HG03097 (cell line): ENCODE results near the gene PLIN4.

ENCODE experiments used
- ATAC-seq: cut with Tn5 transposase; IDR thresholded peaks from one replicate; pipeline ENCODE4 v1.9.1; 2021; ENCODE audit not compliant: unreplicated experiment, low FRiP score

The PLIN4 gene

GRCh38 chr19:4457654-4458395 lies 60.5 kb downstream of the PLIN4 start, which contains the start of gene UBXN6:
UBXN6 (minus strand) TSS chr19:4457794; CDS start chr19:4457697, 97 bp downstream.
- ATAC-seq = peak; percentile 89

- no peak for ATAC-seq
Measured at GRCh38 chr19:4456843-4457653, 61.2 kb downstream of the PLIN4 start.

- ATAC-seq = no peak
Measured at GRCh38 chr19:4456476-4456842, 61.8 kb downstream of the PLIN4 start.

DNA sequence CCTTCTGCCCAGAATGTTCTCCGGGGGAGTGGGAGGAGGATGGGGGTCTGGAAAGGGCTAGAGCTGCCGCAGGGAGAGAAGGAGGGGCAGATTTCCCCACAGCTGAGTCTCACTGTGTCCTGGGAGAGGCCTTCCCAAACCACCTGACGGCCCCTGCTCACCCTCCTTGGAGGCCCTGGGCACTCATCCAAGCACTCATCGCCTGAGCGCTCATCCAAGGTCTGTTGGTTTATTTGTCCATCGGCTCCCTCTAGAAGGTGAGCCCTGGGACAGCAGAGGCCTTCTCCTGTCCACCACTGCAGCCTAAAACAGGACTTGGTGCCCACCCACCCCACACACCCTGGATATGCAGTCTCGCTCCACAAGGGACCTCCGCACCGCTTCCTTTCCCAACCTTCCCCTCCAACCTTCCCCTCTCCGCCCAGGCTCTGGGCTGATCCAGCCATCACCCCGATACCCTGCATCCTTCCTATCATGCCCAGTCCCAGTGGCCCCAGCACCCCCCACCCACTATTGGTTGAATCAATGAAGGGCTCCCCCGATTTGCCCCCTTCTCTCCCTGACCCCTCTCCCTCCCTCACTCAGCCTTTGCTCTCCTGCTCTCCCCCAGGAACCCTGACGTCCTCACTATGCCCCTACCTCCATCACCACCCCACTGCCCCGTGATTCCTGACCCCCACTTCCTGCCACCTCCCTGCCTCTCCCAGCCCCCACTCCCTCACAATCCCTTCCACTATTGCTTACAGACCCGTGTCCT lies 62.4 kb downstream of the PLIN4 start:
- ATAC-seq = no peak

- ATAC-seq = no peak
Measured at GRCh38 chr19:4454747-4455718, 63.3 kb downstream of the PLIN4 start.

DNA sequence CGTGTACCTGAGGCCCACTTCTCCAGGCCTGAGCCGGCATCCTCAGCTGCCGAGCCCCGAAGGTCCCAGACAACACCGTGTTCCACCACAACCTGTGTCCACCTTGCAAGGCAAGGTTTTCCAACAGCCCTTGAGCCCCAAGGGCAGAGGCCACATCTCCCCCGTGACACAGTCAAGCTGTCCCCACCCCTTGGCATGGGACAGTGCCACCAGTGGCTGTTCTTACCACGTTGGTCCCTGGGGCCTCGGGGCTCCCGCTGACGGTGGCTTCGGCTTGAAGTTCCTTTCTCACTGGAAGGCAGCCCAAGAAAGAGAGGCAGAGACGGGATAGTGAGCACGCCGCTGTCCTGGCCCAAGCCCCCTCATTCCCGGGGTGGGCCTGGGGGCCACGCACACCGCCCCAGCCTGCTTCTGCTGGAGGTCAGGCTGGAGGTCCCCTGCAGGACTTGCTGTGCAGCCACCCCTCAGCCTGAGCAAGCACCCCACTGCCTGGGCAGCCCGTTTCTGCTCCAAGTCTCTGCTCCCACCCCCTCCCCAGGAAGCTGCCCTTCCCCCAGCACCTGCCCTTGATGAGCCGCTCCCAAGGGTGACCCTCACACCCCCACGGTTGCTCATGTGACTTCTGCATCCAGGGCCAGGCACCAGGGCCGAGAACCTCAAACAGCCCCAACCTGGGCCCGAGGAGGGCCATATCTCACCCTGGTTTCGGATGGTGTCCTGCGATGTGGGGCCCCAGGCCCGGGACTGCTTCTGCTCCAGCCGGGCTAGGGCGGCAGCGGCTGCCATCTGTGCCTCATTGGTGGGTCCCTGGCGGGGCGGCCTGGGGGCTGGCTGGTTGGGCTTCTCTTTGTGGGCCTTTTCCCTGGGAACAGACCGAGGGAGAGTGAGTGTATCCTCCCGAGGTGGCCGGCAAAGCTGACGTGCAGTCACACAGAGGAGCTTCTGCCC lies 64.8 kb downstream of the PLIN4 start:
- ATAC-seq = no peak

DNA sequence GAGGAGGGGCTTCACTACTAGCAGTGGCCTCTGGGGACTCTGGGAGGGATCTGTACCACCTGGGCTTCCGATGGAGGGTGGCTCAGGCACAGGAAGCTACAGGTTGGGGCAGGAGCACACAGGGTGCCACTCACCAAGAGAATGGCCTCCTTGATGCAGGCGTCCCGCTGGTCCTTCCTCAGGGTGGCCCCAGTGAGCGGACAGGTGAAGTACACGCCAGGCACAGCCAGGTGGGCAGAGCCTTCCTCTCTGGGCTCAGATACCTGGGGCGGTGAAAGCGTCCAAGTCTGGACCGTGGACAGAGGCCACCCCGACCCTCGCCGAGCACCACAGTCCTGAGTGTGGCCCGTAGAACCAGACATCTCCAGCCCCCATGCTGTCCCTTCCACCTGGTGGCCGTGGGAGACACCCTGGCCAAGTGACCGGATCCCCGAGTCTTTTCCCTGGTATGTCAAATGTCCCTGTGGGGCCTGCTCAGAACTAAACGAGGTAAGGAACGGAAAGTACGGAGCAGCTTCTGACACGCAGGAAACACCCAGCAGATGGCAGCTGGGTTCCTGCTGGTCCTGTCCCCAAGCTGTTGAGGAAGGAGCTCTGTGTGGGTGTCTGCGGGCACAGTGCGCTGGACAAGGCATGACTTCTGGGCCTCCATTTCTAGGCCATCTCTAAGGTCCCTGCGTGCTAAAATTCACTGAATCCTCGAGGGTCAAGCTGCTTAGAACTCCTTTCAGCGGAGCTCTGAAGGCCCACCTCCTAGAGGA lies 65.9 kb downstream of the PLIN4 start:
- no peak for ATAC-seq
